ENCODE measurements around the gene PIH1D1.
A peak's percentile ranks its signal among the peaks of the same experiment; 100 is the strongest.
"Not testable (repeated sequence)": the region's sequence is repeated elsewhere in the genome, so short reads cannot be mapped to it uniquely, and the experiment has no call there.

PIH1D1 gene

DNA sequence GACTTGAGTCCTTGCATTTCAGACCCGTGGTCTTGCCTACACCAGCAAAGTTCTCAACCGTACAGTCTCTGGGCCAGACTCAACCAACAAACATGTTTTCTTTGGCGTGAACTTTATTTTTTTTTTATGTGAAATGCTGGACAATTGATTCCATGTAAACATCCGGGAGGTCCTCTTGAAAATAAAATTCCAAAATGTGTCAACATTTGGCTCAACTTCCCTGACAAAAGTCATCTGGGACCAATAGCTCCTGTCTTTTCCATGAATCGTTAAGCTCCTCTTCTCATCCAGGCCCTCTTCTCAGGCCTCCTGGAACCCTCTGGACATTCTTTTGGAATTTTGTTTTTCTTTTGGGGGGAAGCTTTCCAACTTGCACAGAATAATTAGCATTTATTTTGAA, 4.2 kb upstream of the PIH1D1 start:
- no peak for DNase-seq (ENCODE audit: low read depth)

DNA sequence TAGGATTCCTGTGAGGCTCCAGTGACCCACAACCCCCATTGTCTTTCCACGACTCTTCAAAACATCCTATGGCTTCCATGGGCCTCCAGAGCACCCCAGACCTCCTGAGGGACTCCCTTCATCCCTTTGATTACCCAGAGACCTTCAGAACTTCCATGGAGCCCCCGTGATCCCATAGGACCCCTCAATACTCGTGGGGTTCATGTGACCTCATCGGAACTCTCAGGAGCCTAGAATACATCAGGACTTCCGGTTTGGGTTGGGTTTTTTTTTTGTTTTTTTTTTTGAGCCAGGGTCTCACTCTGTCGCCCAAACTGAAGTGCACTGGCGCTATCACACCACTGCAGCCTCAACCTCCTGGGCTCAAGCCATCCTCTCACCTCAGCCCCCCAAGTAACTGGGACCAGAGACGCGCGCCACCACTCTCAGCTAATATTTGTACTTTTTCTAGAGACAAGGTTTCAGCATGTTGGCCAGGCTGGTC, 2.2 kb upstream of the PIH1D1 start:
- DNase-seq (ENCODE audit: low read depth), result no peak

DNA sequence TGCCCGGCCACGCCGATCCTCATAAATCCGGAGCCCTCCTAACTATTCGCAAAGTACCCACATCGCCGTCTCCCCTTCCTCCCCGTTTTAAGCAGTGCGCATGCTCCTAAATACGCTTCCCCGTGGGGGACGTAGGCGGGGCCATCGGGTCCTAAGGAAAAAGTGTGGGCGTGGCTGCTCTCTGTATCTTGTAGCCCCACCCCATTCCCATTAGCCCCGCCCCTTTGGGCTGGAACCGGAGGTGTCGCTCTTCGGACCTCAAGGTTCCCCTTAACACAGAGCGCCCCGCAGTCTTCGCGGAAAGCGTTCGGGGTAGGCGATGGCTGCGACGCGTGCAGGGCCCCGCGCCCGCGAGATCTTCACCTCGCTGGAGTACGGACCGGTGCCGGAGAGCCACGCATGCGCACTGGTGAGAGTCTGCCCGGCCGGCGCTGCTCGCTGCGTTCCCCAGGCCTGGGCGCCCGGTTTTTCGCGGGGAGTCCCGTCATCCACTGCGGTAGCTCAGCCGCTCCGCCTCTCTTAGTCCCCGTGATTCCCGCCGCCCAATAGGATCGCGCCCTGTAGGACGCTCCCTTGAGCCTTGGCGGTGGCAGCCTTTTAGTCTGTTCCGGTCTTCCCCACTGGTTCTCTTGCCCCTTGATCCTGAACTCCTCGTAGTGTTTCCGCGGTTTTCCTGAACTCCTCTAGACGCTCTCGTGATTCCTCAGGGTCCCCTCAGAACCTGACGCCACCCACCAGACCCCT, 1.6 kb upstream of the PIH1D1 start, which contains the start of gene ALDH16A1:
Gene ALDH16A1 (plus strand): TSS at position 213 of the 744 bp plus-strand sequence. CDS start 107 bp downstream, at position 320.
- DNase-seq (ENCODE audit: low read depth), result peak; percentile 95

DNA sequence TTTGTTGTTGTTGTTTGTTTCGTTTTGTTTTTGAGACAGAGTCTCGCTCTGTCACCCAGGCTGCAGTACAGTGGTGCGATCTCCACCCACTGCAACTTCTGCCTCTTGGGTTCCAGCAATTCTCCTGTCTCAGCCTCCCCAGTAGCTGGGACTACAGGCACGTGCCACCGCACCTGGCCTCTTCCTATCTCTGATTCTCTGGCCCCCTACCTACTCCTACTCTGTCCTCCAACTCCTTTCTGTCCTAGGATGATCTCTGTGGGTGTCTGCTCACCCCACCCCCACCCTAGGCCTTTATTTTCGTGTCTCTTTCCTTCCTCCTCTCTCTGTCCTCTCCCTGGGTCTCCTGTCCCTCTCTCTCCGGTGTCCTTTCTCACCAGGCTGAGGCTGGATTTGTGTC, 1.2 kb downstream of the PIH1D1 start:
- no peak for DNase-seq (ENCODE audit: low read depth)

DNA sequence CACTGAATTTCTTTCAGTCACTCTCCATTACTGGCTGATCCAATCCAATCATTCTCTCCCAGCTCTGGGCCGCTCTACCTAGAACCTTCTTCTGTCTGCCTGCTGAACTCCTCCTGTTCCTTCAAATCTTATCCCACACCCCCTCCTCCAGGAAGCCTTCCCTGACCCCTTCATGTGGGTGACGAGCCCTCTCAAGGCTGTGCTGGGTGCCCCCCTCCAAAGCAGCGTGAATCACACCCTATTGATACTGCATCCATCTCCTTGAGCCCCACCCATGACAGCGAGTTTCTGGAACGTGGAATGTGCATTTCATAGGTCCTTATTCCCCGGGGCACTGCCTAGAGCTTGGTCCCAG, 3.2 kb downstream of the PIH1D1 start:
- no peak for DNase-seq (ENCODE audit: low read depth)

DNA sequence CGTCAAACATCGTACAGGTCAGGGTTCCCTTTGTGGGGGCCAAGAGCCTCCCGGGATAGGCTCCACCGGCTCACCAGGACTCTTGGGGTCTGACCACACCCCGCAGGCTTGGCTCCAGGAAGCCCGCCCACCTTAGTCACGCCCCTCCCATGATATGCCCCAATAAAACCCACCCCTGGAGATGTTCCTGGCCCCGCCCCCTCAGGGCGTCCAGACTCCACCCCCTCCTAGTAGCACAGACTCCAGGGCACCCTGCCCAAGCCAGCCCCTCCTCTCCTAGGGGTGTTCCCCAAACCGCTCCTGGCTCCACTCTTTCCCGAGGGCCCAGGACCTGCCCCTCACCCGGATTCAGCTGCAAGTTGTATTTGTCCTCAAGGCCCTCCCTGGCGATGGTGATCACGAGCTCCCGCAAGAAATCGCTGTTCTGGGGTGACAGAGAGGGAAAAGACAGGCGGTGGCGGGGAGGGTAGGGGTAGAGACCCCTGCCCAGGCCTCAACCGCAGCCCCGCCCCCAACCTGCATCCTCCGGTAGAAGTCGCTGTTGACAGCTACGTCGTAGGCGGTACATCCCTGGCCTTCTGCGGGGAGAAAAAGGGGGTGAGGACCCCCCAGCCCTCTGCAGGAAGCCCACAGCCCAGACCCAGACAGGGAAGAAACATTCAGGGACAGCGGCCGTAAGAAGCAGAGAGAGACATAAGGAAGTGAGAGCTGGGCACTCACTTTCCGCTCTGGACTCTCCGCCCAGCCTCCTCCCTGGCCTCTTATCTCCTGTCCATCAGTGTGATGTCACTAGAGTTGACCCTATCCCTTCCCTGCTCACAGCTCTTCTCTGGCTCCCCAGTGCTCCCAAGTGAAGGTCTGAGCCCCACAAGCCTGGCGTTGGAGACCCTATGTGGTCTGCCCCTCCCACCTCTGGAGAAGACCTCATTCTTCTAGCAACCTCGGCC, 3.9 kb downstream of the PIH1D1 start:
- DNase-seq (ENCODE audit: low read depth), result no peak

DNA sequence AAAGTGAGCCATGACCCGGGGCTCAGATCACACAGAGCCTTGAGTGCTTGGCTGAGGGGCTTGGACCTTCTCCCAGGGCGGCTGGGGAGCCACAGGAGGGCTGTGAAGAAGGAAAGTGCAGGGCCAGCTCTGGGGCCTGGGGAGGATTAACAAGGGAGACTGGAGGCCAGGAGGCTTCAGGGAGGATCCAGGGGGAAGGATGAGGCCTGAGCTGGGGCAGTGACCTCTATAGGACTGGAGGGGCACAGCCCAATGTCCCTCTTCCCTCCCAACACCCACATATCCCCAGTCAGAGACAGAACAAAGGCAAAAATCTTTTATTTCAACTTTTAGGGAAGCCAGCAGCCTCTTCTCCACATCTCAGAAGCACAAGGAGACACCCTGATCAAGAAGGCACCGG, 5.6 kb downstream of the PIH1D1 start:
- no peak for DNase-seq (ENCODE audit: low read depth)

DNA sequence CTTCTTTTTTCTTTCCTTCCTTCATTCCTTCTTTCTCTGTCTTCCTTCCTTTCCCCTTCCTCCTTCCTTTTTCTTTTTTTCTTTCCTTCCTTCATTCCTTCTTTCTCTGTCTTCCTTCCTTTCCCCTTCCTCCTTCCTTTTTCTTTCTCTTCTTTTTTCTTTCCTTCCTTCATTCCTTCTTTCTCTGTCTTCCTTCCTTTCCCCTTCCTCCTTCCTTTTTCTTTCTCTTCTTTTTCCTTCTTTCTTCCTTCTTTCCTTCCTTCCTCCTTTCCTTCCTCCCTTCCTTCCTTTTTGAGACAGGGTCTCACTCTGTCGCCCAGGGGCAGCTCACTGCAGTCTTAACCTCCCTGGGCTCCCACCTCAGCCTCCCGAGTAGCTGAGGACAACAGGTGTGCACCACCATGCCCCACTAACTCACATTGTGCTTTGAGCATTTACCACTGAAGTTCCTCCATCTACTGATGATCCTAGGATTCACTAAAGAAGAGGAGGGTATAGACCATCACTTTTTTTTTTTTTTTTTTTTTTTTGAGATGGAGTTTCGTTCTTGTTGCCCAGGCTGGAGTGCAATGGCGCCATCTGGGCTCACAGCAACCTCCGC, 7.4 kb downstream of the PIH1D1 start:
- DNase-seq (ENCODE audit: low read depth), result not testable (repeated sequence)

DNA sequence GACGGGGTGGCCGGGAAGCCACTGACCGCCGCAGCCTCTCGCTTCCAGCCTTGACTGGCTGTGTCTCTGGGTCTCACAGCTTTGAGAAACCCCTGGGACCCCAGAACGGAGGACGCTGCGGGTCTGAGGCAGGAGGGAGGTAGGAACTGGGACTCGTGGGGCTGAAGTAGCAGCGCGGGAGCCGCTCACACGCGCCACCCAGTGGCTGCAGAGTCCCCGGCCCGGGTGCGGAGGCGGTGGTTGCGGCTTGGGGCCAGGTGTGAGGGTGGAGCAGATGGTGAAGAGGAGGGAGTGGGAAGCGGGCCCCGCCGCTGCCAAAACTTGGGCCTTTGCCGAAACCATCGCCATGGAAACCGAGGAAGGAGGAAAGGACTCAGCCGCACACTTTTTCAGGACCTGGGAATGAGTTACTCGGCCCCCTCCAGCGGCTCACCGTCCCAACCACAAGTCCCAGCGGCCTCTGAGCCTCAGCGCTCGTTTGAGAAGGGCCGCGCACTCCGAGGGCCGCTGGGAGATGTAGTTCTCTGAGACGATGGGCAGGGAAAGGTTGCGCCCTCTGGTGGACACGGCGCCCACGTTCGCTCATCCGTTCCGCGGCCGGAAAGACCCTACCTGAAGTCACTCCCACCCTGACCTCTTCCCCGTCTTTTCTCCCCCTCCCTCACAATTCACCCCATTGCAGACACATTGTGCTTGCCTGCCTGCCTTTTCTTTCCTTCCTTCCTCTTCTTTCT, 8.1 kb downstream of the PIH1D1 start:
- peak; percentile 84 for DNase-seq (ENCODE audit: low read depth)

DNA sequence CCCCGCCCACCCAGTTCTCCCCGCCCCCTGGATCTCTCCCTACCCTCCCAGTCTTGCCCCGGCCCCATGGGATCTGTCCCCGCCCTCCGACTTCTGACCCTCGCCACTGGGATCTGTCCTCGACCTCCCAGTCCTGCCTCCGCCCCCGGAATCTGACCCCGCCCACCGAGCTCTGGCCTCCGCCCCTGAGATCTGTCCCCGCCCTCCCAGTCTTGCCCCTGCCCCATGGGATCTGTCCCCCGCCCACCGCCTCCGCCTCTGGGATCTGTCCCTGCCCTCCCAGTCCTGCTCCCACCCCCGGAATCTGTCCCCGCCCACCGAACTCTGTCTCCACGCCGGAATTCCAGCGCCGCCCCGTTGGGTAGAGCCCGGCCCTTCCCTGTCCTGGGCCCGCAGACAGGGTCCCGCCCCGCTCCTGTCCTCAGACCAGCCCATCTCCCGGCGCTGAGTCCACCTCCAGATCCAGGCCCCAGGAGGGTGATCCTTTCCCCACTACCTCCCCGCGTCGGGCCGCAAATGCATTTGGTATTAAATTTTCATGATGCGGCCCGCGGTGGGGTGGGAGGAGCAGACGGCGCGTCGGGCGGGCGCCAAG, 8.7 kb downstream of the PIH1D1 start:
- DNase-seq (ENCODE audit: low read depth), result peak; percentile 47

DNA sequence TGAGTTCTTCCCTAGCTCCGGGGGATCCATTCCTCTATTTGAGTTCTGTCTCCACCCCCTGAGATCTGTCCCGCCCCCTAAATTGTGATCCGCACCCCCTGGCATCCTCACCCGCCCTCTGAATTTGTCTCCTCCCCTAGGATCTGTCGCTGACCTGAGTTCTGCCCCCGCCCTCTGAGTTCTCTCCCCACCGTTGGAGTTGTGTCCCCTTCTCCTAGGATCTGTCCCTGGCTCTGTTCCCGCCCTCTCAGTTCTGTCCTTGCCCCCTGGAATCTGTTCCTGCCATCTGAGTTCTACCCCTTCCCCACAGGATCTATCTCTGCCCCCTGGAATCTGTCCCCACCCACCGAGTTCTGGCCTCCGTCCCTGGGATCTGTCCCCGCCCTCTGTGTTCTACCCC, 9.3 kb downstream of the PIH1D1 start:
- DNase-seq (ENCODE audit: low read depth), result no peak

DNA sequence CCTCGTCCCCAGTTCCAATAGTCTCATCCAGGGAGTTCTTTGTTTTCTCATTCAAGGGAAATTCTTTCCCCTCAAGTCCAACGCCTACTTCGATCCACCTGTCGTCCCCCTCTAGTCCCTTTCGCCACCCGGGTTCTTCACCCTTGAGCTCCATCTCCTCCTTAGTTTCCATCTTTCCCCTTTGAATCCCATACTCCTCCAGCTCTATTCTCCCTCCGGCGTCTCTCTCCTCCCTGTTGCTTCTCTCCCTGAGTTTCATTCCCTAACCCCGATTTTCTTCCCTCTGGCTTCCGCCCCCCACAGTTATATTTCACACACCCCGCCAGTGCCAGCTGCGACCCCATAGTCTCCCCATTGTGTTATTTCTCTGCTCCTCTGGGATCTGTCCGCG, 9.7 kb downstream of the PIH1D1 start:
- no peak for DNase-seq (ENCODE audit: low read depth)

DNA sequence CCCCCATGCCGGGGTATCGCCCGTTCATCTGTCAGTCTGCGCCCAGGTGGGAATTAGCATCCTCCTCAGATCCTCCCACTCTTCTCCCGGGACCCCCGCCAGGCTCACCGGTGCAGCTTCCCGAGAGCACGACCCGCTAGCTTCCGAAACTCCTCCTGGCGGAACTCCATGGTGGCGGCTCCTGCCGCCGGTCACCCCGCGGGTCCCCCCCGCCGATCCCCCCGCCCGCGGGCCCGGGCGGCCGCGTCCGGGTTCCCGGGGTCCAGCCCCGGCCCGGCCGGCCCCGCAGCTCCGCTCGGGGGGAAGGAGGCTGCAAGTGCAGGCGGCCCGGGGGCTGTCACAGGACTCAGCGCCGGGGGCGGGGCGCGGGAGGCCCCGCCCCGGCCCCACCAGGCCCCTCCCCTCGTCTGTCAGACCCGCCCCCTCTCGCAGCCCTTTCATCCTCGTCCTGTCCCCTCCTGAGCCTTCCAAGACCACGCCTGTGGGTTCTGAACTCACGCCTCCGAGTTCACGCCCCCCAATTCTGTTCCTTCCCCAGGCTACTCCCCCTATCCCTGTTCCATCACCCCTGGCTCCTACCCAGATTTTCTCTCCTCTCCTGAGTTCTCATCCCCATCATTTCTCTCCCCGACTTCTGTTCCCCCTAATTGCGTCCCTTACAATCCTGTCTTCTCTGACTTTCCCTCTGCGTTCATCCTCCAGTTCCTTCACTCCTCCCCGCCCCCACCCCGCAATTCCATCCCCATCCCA, 10.2 kb downstream of the PIH1D1 start, which contains the start of gene SLC17A7:
Gene SLC17A7 (minus strand): TSS at position 318 of the 750 bp plus-strand sequence. CDS start 148 bp downstream, at position 170.
- DNase-seq (ENCODE audit: low read depth), result peak; percentile 30

DNA sequence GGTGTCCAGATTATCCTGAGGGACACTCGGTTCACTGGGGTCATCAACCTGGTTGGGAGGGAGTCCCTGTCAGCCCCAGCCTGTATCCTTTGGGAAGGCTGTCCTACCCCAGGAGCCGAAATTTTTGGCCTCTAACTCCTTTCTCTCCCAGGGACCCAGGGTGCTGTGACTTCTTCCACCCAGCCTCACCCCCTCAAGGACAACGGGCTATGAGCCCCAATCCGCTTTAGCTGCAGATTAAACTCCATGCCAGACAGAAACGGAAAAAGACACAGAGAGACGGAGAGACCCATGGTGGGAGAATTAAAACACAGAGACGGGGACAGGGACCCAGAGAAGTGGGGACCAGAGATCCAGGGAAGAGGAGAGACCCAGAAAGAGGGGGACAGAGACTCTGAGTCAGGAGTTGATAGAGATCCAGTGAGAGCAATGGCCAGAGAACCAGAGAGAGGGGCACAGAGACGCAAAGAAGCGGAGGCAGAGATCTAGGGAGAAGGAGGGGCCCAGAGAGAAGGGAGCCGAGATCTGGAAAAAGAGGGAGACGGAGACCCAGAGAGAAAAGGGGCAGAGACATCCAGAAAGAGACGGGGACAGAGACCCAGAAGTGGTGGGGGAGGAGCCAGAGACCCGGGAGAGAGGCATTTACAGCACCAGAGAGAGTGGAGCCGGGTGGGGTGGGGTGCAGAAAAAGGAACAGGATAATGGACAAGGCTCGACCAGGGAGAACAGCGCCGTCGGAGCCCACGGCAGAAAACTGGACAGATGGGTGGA, 11.0 kb downstream of the PIH1D1 start:
- no peak for DNase-seq (ENCODE audit: low read depth)

DNA sequence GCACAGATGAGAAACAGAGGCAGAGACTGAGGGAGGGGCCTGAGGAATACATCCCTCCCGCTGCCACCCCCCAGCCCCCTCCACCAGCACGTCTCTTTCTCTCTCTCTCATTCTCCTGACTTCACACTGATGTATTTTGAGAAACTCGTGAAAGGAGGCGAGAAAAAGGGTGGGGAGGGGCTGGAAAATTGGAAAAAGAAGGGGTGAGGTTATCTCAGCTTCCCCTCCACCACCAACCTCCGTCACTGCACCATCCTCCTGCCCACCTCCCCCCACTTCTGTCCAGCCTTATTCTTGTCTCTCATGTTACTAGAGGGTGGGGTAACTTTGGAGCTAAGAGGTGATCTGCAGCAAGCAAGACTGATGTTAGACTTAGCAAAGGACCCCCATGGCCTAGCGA, 11.8 kb downstream of the PIH1D1 start:
- no peak for DNase-seq (ENCODE audit: low read depth)

DNA sequence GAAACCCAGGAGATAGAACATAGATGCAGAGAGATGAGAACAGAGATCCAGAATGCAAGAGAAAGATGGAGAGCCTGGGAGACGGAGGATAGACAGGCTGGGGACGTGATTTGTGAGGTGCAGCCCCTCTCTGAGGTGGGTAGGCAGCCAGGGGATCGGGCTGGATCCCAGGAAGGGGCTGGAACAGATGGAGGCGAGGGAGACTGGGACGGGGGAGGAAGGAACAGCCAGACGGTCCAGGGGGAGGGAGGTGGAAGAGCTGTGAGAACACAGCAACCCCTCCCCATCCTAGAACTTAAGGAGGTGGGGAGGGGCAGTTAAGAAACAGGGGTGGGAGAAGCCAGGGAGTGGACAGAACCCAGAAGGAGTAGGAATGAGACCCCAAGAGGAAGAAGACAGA, 13.4 kb downstream of the PIH1D1 start:
- DNase-seq (ENCODE audit: low read depth), result no peak

DNA sequence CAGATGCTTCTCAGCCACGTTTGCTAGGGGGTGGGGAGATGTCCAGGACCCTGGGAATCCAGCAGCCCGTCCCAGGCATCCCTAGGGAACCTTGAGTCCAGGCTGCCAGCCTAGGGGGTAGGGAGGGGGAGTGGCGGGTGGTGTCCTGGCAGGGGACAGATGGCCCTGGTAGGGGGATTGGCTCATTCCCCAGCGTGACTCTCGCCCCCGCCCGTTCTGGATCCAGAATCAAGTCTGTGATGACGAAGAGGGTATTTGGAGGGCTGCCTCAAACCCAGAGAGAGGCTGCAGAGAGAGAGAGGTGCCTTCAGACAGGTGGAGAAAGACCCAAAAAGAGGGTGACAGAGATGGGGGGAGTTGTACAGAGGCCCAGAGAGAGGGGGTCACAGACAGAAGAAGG, 14.4 kb downstream of the PIH1D1 start:
- no peak for DNase-seq (ENCODE audit: low read depth)

DNA sequence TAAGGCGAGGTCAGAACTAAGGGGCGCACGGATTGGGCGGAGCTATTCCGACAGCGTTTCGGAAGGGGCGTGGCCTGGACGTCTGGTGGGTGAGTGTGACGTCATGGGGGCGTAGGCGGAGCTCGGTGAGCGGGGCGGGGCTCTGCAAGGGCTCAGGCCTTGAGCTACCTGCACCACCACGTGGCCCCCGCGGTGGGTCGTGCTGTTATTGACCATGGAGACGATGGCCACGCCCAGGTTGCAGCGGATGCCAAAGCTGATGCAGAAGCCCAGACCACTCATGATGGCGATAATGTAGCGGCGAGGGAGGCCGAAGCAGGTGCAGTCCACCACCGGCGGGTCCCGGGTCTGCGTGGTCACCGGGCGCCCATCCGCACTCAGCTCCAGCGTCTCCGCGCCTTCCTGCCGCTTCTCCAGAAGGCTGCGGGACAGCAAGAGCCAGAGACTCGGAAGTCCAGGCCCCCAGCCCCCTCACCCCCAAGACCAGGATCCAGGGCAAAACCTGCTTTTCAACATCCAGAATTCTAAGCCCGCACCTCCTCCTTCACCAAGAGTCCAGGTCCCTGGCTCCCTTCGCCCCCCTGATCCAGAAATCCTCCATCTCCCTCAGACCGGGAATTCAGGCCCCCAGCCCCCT, 15.1 kb downstream of the PIH1D1 start:
- peak; percentile 31 for DNase-seq (ENCODE audit: low read depth)

DNA sequence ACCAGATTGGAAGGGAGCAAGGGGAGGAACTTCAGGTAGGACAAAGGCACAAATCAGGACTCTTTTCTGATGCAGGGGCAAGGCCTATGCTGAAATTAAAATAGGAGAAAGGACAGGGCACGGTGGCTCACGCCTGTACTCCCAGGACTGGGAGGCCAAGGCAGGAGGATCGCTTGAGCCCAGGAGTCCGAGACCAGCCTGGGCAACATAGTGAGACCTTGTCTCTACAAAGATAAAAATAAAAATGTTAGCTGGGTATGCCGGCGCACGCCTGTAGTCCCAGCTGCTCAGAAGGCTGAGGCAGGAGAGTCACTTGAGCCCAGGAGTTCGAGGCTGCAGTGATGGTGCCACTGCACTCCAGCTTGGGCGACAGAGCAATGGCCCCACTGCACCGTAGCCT, 15.9 kb downstream of the PIH1D1 start:
- no peak for DNase-seq (ENCODE audit: low read depth)

Measured in T-helper 22 cell (primary cell).